ENCODE measurements around the gene MRC2. TPM values are rescaled to one million over a fixed set of nuclear protein-coding genes. Genes with fewer than 3 reads are reported as not detected.

MRC2 gene
- polyA plus RNA-seq, 1 of the 3 experiments (the other 2 are of a cell fraction): 213 TPM

GRCh38 chr17:62625184-62625869 is 2.1 kb upstream of the MRC2 start:
- Histone ChIP-seq H3K4me1 (ENCODE audit: control insufficient read depth in 1 of 2, insufficient read depth in 2 of 2, low read depth in 1 of 2, low read length in 1 of 2) (peaks cover 13 to 26% of the 10 kb centered on the region in 2 experiments; a peak in 3 of 4 replicates), H3K9me2 (no peaks in the 10 kb centered on the region), H3K4me3 (ENCODE audit: low read depth in 2 of 2, low read length in 1 of 2) (no peak overlapping the region), H3F3A (replicated peaks; ENCODE audit: insufficient read depth) (peaks cover 10% of the 10 kb centered on the region), H3K79me2 (ENCODE audit: insufficient read depth) (peaks cover 48% of the 10 kb centered on the region), H3K27ac (ENCODE audit: low read depth in 2 of 2, low read length in 1 of 2) (no peak overlapping the region), H3K4me2 (no peak overlapping the region; the same call in 1 of the 2 replicates), H3K9me3 (no peaks in the 10 kb centered on the region), H4K20me1 (ENCODE audit: insufficient read depth) (peaks cover 15% of the 10 kb centered on the region), H2AFZ (ENCODE audit: low read depth) (no peak overlapping the region), H3K27me3 (ENCODE audit: insufficient read depth) (no peaks in the 10 kb centered on the region), H3K36me3 (replicated peaks in 1 of 2; ENCODE audit: control insufficient read depth in 1 of 2, insufficient read depth in 2 of 2, low read length in 1 of 2) (peaks cover 0 to 8% of the 10 kb centered on the region in 2 experiments), H3K9ac (no peak overlapping the region)
- WGBS (ENCODE audit: low lambda C conversion rate): 95% methylated on average over 19 of the region's 19 CpGs
- TF ChIP-seq SIN3A (IDR thresholded peaks at IDR 0.05; ENCODE audit: borderline replicate concordance, low read depth, low read length) (no peak), RXRA (IDR thresholded peaks at IDR 0.05; ENCODE audit: borderline replicate concordance, low read depth) (no peak), SMC3 (IDR thresholded peaks at IDR 0.05; ENCODE audit: low read depth, low read length) (no peak)
- peak; percentile 9 for DNase-seq
- ChIA-PET POLR2A (no interaction called here), CTCF (interaction anchor here (1.1 to 1.4 kb wide), 2 partner anchors 18 to 72 kb away, joined by 3 to 4 read pairs; no protein-coding TSS in a partner anchor)

- Histone ChIP-seq H3K79me2 (ENCODE audit: insufficient read depth) (peaks cover 54% of the 10 kb centered on the region), H3K4me1 (ENCODE audit: control insufficient read depth in 1 of 2, insufficient read depth in 2 of 2, low read depth in 1 of 2, low read length in 1 of 2) (peaks cover 15 to 31% of the 10 kb centered on the region in 2 experiments; a peak in 3 of 4 replicates), H4K20me1 (ENCODE audit: insufficient read depth) (peaks cover 20% of the 10 kb centered on the region), H3K4me2 (no peak overlapping the region; the same call in 1 of the 2 replicates), H3K36me3 (replicated peaks in 1 of 2; ENCODE audit: control insufficient read depth in 1 of 2, insufficient read depth in 2 of 2, low read length in 1 of 2) (peaks cover 0 to 8% of the 10 kb centered on the region in 2 experiments), H3K9ac (no peak overlapping the region), H3K4me3 (ENCODE audit: low read depth in 2 of 2, low read length in 1 of 2) (no peak overlapping the region), H3K27me3 (ENCODE audit: insufficient read depth) (no peaks in the 10 kb centered on the region), H3K27ac (ENCODE audit: low read depth in 2 of 2, low read length in 1 of 2) (no peak overlapping the region), H3K9me2 (no peaks in the 10 kb centered on the region), H3F3A (replicated peaks; ENCODE audit: insufficient read depth) (peaks cover 10% of the 10 kb centered on the region), H3K9me3 (no peaks in the 10 kb centered on the region), H2AFZ (ENCODE audit: low read depth) (no peak overlapping the region)
- ChIA-PET POLR2A (no interaction called here), CTCF (interaction anchor here (1.4 kb wide), 1 partner anchor 18 kb away, joined by 4 read pairs; no protein-coding TSS in a partner anchor)
- peak; percentile 13 for DNase-seq
- 91% methylated on average over 4 of the region's 4 CpGs for WGBS (ENCODE audit: low lambda C conversion rate)
- TF ChIP-seq USF2 (IDR thresholded peaks at IDR 0.05; ENCODE audit: borderline replicate concordance, low read depth, low read length): no peak
- TF ChIP-seq RAD21 (IDR thresholded peaks at IDR 0.05; ENCODE audit: low read length): no peak
- no peak for TF ChIP-seq EZH2phosphoT487 (IDR thresholded peaks at IDR 0.05; ENCODE audit: borderline replicate concordance, low read depth)
- no peak for TF ChIP-seq MAX (IDR thresholded peaks at IDR 0.05; ENCODE audit: low read depth)
- TF ChIP-seq FOXM1 (IDR thresholded peaks at IDR 0.05; ENCODE audit: low read depth): no peak
- no peak for TF ChIP-seq IRF3 (IDR thresholded peaks at IDR 0.05; ENCODE audit: low read depth, low read length)
- TF ChIP-seq RCOR1 (IDR thresholded peaks at IDR 0.05; ENCODE audit: low read length): no peak
- TF ChIP-seq GABPA (IDR thresholded peaks at IDR 0.05; ENCODE audit: low read depth): no peak
- TF ChIP-seq CTCF (IDR thresholded peaks at IDR 0.05): no peak
- TF ChIP-seq FOSL2 (IDR thresholded peaks at IDR 0.05; ENCODE audit: borderline replicate concordance, low read depth): no peak
- no peak for TF ChIP-seq MXI1 (IDR thresholded peaks at IDR 0.05; ENCODE audit: low read depth, low read length)
- TF ChIP-seq, protein P1, sequence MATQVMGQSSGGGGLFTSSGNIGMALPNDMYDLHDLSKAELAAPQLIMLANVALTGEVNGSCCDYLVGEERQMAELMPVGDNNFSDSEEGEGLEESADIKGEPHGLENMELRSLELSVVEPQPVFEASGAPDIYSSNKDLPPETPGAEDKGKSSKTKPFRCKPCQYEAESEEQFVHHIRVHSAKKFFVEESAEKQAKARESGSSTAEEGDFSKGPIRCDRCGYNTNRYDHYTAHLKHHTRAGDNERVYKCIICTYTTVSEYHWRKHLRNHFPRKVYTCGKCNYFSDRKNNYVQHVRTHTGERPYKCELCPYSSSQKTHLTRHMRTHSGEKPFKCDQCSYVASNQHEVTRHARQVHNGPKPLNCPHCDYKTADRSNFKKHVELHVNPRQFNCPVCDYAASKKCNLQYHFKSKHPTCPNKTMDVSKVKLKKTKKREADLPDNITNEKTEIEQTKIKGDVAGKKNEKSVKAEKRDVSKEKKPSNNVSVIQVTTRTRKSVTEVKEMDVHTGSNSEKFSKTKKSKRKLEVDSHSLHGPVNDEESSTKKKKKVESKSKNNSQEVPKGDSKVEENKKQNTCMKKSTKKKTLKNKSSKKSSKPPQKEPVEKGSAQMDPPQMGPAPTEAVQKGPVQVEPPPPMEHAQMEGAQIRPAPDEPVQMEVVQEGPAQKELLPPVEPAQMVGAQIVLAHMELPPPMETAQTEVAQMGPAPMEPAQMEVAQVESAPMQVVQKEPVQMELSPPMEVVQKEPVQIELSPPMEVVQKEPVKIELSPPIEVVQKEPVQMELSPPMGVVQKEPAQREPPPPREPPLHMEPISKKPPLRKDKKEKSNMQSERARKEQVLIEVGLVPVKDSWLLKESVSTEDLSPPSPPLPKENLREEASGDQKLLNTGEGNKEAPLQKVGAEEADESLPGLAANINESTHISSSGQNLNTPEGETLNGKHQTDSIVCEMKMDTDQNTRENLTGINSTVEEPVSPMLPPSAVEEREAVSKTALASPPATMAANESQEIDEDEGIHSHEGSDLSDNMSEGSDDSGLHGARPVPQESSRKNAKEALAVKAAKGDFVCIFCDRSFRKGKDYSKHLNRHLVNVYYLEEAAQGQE (IDR thresholded peaks at IDR 0.05; ENCODE audit: low read depth, low read length): no peak
- no peak for TF ChIP-seq RFX5 (IDR thresholded peaks at IDR 0.05; ENCODE audit: low read length)
- TF ChIP-seq MEF2A (IDR thresholded peaks at IDR 0.05; ENCODE audit: borderline replicate concordance, low read depth): no peak
- TF ChIP-seq SIN3A (IDR thresholded peaks at IDR 0.05; ENCODE audit: borderline replicate concordance, low read depth, low read length): no peak
- TF ChIP-seq FOXJ3 (CRISPR knock-in tag; IDR thresholded peaks at IDR 0.05): no peak
- TF ChIP-seq RXRA (IDR thresholded peaks at IDR 0.05; ENCODE audit: borderline replicate concordance, low read depth): no peak
- no peak for TF ChIP-seq ELF1 (IDR thresholded peaks at IDR 0.05)
Measured at GRCh38 chr17:62625870-62626200, 1.6 kb upstream of the MRC2 start.

Measured in SK-N-SH (cell line).